GM12891 (cell line): Measurements from ENCODE around the gene DLG4.

ENCODE experiments used
- POLR2A ChIP-seq: IDR thresholded peaks from 2 replicates; pipeline ENCODE4 v1.6.1; 2011; ENCODE audit warnings: low read depth, low read length, control low read depth
- POLR2AphosphoS5 ChIP-seq: IDR thresholded peaks from 2 replicates; pipeline ENCODE4 v1.6.1; 2011; ENCODE audit warnings: low read depth, low read length, control low read depth
- POU2F2 ChIP-seq: IDR thresholded peaks from 2 replicates; pipeline ENCODE4 v1.6.1; 2011; ENCODE audit warnings: low read depth, mild to moderate bottlenecking, control low read depth, low read length, moderate library complexity
- SPI1 ChIP-seq: IDR thresholded peaks from 2 replicates; pipeline ENCODE4 v1.6.1; 2011; ENCODE audit warnings: low read depth, low read length, control low read depth
- TAF1 ChIP-seq: IDR thresholded peaks from 2 replicates; pipeline ENCODE4 v1.6.1; 2011; ENCODE audit warnings: low read depth, low read length, control low read depth

DNA sequence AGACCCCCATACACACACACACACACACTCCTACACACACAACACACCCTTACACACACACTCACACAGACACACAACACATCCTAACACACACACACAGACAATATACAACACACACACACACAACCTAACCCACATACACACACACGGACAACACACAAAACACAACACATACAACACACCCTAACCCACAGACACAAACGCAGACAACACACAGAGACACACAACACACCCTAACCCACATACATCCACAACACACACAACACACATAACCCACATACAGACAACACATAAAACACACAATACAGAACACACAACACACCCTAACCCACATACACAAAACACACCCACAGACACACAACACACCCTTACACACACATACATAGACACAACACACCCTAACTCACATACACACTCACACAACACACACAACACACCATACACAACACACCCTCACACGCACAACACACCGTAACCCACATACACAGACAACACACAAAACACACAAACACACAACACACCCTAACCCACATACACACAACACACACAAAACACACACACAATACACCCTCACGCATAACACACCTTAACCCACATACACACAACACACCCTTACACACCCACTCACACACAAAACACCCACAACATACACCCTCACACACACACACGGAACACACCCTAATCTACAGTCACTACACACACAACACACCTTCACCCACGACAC is 44.9 kb downstream of the DLG4 start:
- TF ChIP-seq POLR2AphosphoS5 (no peak), POLR2A (no peak), POU2F2 (no peak), TAF1 (no peak), SPI1 (no peak)
